ENCODE results near the gene PSMD6.

DNA sequence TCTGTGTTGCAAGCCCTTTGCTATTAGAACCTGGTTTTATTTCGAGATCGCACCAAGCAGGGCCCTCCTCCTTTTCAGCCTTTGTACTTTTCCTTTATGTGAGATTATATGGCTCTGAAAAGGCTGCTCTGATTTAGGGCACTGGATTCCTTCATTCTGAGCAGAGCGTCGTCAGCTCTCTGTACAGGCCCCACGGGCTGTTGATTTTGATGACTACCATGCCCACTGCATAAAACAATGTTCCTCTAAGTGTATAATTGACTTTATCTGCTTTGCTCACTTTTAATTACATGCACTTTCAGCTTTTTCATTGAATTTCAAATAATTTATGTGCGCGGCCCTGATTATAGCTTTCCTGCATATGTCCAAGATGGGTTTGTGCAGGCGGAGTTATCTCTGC lies 4.4 kb upstream of the PSMD6 start:
- TF ChIP-seq SIN3A (IDR thresholded peaks at IDR 0.05; ENCODE audit: borderline replicate concordance, insufficient read depth, low read length) (no peak), POLR2AphosphoS5 (IDR thresholded peaks at IDR 0.05; ENCODE audit: low read depth, low read length) (no peak), FOXP2 (optimal IDR thresholded peaks at IDR 0.05; ENCODE audit: borderline replicate concordance, extremely low read depth, extremely low read length, insufficient read depth) (no peak)
- TF ChIP-seq, protein P1, sequence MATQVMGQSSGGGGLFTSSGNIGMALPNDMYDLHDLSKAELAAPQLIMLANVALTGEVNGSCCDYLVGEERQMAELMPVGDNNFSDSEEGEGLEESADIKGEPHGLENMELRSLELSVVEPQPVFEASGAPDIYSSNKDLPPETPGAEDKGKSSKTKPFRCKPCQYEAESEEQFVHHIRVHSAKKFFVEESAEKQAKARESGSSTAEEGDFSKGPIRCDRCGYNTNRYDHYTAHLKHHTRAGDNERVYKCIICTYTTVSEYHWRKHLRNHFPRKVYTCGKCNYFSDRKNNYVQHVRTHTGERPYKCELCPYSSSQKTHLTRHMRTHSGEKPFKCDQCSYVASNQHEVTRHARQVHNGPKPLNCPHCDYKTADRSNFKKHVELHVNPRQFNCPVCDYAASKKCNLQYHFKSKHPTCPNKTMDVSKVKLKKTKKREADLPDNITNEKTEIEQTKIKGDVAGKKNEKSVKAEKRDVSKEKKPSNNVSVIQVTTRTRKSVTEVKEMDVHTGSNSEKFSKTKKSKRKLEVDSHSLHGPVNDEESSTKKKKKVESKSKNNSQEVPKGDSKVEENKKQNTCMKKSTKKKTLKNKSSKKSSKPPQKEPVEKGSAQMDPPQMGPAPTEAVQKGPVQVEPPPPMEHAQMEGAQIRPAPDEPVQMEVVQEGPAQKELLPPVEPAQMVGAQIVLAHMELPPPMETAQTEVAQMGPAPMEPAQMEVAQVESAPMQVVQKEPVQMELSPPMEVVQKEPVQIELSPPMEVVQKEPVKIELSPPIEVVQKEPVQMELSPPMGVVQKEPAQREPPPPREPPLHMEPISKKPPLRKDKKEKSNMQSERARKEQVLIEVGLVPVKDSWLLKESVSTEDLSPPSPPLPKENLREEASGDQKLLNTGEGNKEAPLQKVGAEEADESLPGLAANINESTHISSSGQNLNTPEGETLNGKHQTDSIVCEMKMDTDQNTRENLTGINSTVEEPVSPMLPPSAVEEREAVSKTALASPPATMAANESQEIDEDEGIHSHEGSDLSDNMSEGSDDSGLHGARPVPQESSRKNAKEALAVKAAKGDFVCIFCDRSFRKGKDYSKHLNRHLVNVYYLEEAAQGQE (IDR thresholded peaks at IDR 0.05; ENCODE audit: insufficient read depth in 1 of 2, low read depth in 2 of 2, low read length in 2 of 2): no peak

Data from PFSK-1 (cell line).